KMS-11 (cell line): ENCODE data around the gene ATRIP.
"Not testable (repeated sequence)": the region's sequence is repeated elsewhere in the genome, so short reads cannot be mapped to it uniquely, and the experiment has no call there.

Experiments
- H2AFZ ChIP-seq: fragments of 200-600 bp; sonication (generic); 2 replicates; pipeline ENCODE4 v1.6.1; 2016; ENCODE audit warnings: antibody characterized with exemption, mixed run types, low read depth
- H3K27ac ChIP-seq: fragments of 200-600 bp; sonication (generic); 2 replicates; pipeline ENCODE4 v1.6.1; 2016; ENCODE audit warnings: mild to moderate bottlenecking, mixed run types
- H3K27me3 ChIP-seq: fragments of 200-600 bp; sonication (generic); 2 replicates; pipeline ENCODE4 v1.6.1; 2017; ENCODE audit warnings: mild to moderate bottlenecking, low read depth, mixed run types, moderate library complexity; ENCODE audit not compliant: insufficient read depth
- H3K36me3 ChIP-seq: fragments of 200-600 bp; sonication (generic); 2 replicates; pipeline ENCODE4 v1.6.1; 2017; ENCODE audit warnings: mild to moderate bottlenecking, mixed run types; ENCODE audit not compliant: insufficient read depth
- H3K4me1 ChIP-seq: fragments of 200-600 bp; sonication (generic); 2 replicates; pipeline ENCODE4 v1.6.1; 2016; ENCODE audit warnings: mild to moderate bottlenecking, low read depth, mixed run types; ENCODE audit not compliant: poor library complexity, severe bottlenecking
- H3K4me2 ChIP-seq: fragments of 200-600 bp; sonication (generic); 2 replicates; pipeline ENCODE4 v1.7.0; 2016; ENCODE audit warnings: mild to moderate bottlenecking, mixed run types
- H3K4me3 ChIP-seq: fragments of 200-600 bp; sonication (generic); IDR thresholded peaks from 2 replicates; pipeline ENCODE4 v1.6.1; 2017; ENCODE audit warnings: low read depth, low read length, mixed read lengths; ENCODE audit not compliant: insufficient read depth
- H3K79me2 ChIP-seq: fragments of 200-600 bp; sonication (generic); 2 replicates; pipeline ENCODE4 v1.6.1; 2016; ENCODE audit warnings: low read depth, mixed run types; ENCODE audit not compliant: insufficient read depth
- H3K9ac ChIP-seq: fragments of 200-600 bp; sonication (generic); 2 replicates; pipeline ENCODE4 v1.6.1; 2016; ENCODE audit warnings: mild to moderate bottlenecking, mixed run types
- H4K20me1 ChIP-seq: fragments of 200-600 bp; sonication (generic); 2 replicates; pipeline ENCODE4 v1.6.1; 2016; ENCODE audit warnings: mild to moderate bottlenecking, mixed run types; ENCODE audit not compliant: insufficient read depth
- CTCF ChIP-seq: fragments of 200-600 bp; sonication (generic); conservative IDR thresholded peaks from 2 replicates; pipeline ENCODE4 v1.6.1; 2017; ENCODE audit warnings: low read depth, mild to moderate bottlenecking, antibody characterized with exemption, low read length, moderate library complexity, mixed read lengths

The ATRIP gene

GRCh38 chr3:48477959-48478520 lies 31.5 kb downstream of the ATRIP start:
- Histone ChIP-seq H3K4me1 (peaks cover 44% of the 10 kb centered on the region), H3K36me3 (no peaks in the 10 kb centered on the region), H3K4me3 (no peak overlapping the region), H4K20me1 (no peaks in the 10 kb centered on the region), H3K9ac (no peak overlapping the region), H3K27ac (no peak overlapping the region), H3K79me2 (no peaks in the 10 kb centered on the region), H3K4me2 (no peak overlapping the region), H2AFZ (no peak overlapping the region), H3K27me3 (no peaks in the 10 kb centered on the region)
- no peak for TF ChIP-seq CTCF

- H3K4me1 ChIP-seq = peaks cover 36% of the 10 kb centered on the region
- H3K9ac ChIP-seq = peak overlapping the region; percentile 49; the same call in 1 of the 2 replicates
- peak overlapping the region; percentile 40 for H3K4me2 ChIP-seq
- H3K27me3 ChIP-seq = no peaks in the 10 kb centered on the region
- no peak overlapping the region for H3K4me3 ChIP-seq
- peak overlapping the region; percentile 64 for H2AFZ ChIP-seq
- H4K20me1 ChIP-seq = no peaks in the 10 kb centered on the region
- peak overlapping the region; percentile 74 for H3K27ac ChIP-seq
- no peak for TF ChIP-seq CTCF
- no peaks in the 10 kb centered on the region for H3K36me3 ChIP-seq
- H3K79me2 ChIP-seq = no peaks in the 10 kb centered on the region
Observed at GRCh38 chr3:48478626-48479555, 32.4 kb downstream of the ATRIP start.

GRCh38 chr3:48480891-48481290 lies 34.4 kb downstream of the ATRIP start:
- not testable (repeated sequence) for H3K79me2 ChIP-seq, H2AFZ ChIP-seq, H3K9ac ChIP-seq, H3K27me3 ChIP-seq, H3K4me2 ChIP-seq, H3K36me3 ChIP-seq, H3K4me3 ChIP-seq, H4K20me1 ChIP-seq, H3K27ac ChIP-seq
- H3K4me1 ChIP-seq = peaks cover 27% of the 10 kb centered on the region

- peaks cover 24% of the 10 kb centered on the region for H3K4me1 ChIP-seq
- not testable (repeated sequence) for H2AFZ ChIP-seq, H3K79me2 ChIP-seq
Observed at GRCh38 chr3:48482822-48483221, 36.3 kb downstream of the ATRIP start.

GRCh38 chr3:48486952-48487351 lies 40.4 kb downstream of the ATRIP start:
- no peak for TF ChIP-seq CTCF
- Histone ChIP-seq H3K27ac (no peak overlapping the region), H3K4me3 (no peak overlapping the region), H3K79me2 (no peaks in the 10 kb centered on the region), H3K4me2 (no peak overlapping the region), H3K36me3 (no peaks in the 10 kb centered on the region), H3K27me3 (no peaks in the 10 kb centered on the region), H3K9ac (no peak overlapping the region), H3K4me1 (peaks cover 4% of the 10 kb centered on the region), H4K20me1 (no peaks in the 10 kb centered on the region), H2AFZ (no peak overlapping the region)

More at GRCh38 chr3:48482822-48483221, 36.3 kb downstream of the ATRIP start:
- H3K9ac ChIP-seq, H3K27ac ChIP-seq, H3K27me3 ChIP-seq, H4K20me1 ChIP-seq, H3K36me3 ChIP-seq, H3K4me3 ChIP-seq, H3K4me2 ChIP-seq: not testable (repeated sequence)
